ENCODE measurements around the gene ALX3. TPM values are rescaled to one million over a fixed set of nuclear protein-coding genes. Genes with fewer than 3 reads are reported as not detected.
"Not testable (repeated sequence)": the region's sequence is repeated elsewhere in the genome, so short reads cannot be mapped to it uniquely, and the experiment has no call there.

The ALX3 gene
- total RNA-seq, 1 donor from 2014 or later, result not detected

DNA sequence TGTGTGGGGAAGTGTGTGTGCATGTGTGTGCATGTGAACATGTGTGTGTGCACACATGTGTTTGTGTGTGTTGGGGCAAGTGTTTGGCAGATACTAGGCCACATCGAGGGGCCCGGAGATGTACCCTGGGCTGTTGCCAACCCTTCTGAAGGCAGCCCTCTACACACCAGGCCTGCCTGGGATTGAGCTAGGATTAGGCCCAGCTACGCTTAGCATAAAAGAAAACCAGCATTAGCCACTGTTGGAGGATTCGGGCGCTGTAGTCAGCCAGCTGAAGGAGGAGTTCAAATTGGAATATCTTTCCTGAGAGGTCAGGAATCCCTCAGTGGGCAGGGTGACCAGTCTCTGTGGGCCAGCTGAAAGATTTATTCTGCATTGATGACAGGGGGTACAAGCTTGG, 10.6 kb upstream of the ALX3 start:
- H3K9ac ChIP-seq (ENCODE audit: low read length), result no peak overlapping the region
- H3K4me1 ChIP-seq (ENCODE audit: insufficient read depth, low read length), result peaks cover 10% of the 10 kb centered on the region
- H3K36me3 Mint-ChIP-seq (ENCODE audit: low read depth, unreplicated experiment), result peaks cover 2% of the 10 kb centered on the region
- FAIRE-seq (no peak), DNase-seq (ENCODE audit: low read depth) (no peak)
- no peak overlapping the region for H3K4me2 ChIP-seq (ENCODE audit: low read length)
- peaks cover 6% of the 10 kb centered on the region for H3K9me3 Mint-ChIP-seq (ENCODE audit: unreplicated experiment)
- no peaks in the 10 kb centered on the region for H3K36me3 ChIP-seq (ENCODE audit: insufficient read depth, low read length)
- no peak overlapping the region for H3K27ac Mint-ChIP-seq (ENCODE audit: unreplicated experiment)
- H2AFZ ChIP-seq (ENCODE audit: low read depth, low read length), result no peak overlapping the region
- no peak overlapping the region for H3K4me3 Mint-ChIP-seq (ENCODE audit: unreplicated experiment)
- H3K27ac ChIP-seq (ENCODE audit: low read depth, low read length), result no peak overlapping the region
- TF ChIP-seq, protein P1, sequence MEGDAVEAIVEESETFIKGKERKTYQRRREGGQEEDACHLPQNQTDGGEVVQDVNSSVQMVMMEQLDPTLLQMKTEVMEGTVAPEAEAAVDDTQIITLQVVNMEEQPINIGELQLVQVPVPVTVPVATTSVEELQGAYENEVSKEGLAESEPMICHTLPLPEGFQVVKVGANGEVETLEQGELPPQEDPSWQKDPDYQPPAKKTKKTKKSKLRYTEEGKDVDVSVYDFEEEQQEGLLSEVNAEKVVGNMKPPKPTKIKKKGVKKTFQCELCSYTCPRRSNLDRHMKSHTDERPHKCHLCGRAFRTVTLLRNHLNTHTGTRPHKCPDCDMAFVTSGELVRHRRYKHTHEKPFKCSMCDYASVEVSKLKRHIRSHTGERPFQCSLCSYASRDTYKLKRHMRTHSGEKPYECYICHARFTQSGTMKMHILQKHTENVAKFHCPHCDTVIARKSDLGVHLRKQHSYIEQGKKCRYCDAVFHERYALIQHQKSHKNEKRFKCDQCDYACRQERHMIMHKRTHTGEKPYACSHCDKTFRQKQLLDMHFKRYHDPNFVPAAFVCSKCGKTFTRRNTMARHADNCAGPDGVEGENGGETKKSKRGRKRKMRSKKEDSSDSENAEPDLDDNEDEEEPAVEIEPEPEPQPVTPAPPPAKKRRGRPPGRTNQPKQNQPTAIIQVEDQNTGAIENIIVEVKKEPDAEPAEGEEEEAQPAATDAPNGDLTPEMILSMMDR (IDR thresholded peaks at IDR 0.05; ENCODE audit: insufficient read depth, low read depth, low read length), result no peak
- TF ChIP-seq EZH2 (IDR thresholded peaks at IDR 0.05; ENCODE audit: insufficient read depth, low read length), result no peak
- peaks cover 64% of the 10 kb centered on the region for H3K27me3 ChIP-seq (ENCODE audit: insufficient read depth, low read length)
- no peaks in the 10 kb centered on the region for H3K9me3 ChIP-seq (ENCODE audit: insufficient read depth, low read depth, low read length)
- H3K79me2 ChIP-seq (ENCODE audit: insufficient read depth, low read length), result no peaks in the 10 kb centered on the region
- H3K4me1 Mint-ChIP-seq (ENCODE audit: low read depth, unreplicated experiment), result peaks cover 4% of the 10 kb centered on the region
- no peaks in the 10 kb centered on the region for H4K20me1 ChIP-seq (ENCODE audit: insufficient read depth, low read length)
- H3K27me3 Mint-ChIP-seq (ENCODE audit: low read depth, unreplicated experiment), result peaks cover 95% of the 10 kb centered on the region
- H3K4me3 ChIP-seq (ENCODE audit: insufficient read depth, low read depth, low read length), result no peak overlapping the region

DNA sequence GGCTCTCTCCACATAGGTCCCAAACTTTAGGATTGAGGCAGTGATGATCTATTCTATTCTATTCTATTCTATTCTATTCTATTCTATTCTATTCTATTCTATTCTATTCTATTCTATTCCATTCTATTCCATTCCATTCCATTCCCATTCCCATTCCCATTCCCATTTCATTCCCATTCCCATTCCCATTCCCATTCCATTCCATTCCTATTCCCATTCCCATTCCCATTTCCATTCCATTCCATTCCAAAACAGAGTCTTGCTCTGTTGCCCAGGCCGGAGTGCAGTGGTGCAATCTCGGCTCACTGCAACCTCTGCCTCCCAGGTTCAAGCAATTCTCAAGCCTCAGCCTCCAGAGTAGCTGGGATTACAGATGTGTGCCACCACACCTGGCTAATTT, 9.5 kb upstream of the ALX3 start:
- not testable (repeated sequence) for H3K36me3 Mint-ChIP-seq (ENCODE audit: low read depth, unreplicated experiment)

DNA sequence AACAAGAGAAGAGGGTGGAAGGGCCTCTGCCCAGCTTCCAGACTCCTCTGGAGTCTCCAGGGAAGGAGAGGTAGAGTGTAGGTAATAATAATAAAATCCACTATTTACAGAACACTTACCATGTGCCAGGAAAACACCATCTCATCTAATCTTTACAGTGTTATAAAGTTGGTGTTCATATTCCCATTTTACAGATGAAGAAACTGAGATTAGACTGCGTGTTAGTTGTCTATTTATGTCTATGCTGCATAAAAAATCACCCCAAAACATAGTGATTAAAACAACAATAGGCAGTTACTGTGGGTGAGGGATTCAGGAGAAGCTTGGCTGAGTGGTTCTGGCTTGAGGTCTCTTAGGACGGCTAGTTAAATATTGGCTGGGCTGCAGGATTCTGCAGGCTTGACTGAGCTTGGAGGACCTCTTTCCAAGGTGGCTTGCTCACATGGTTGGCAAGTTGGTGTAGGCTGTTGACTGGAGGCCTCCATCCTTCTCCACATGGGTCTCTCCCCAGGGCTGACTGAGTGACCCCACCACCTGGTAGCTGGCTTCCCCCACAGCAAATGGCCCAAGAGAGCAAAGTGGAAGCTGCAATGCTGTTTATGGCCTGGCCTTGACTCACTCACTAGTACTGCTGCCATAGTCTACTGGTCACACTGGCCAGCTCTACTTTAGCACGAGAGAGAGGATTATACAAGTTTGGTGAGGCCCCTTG, 6.5 kb upstream of the ALX3 start:
- FAIRE-seq (no peak), DNase-seq (ENCODE audit: low read depth) (no peak)
- Mint-ChIP-seq H3K36me3 (ENCODE audit: low read depth, unreplicated experiment) (peaks cover 2% of the 10 kb centered on the region), H3K27ac (ENCODE audit: unreplicated experiment) (no peak overlapping the region), H3K4me1 (ENCODE audit: low read depth, unreplicated experiment) (no peaks in the 10 kb centered on the region), H3K27me3 (ENCODE audit: low read depth, unreplicated experiment) (peaks cover 96% of the 10 kb centered on the region), H3K9me3 (ENCODE audit: unreplicated experiment) (peaks cover 5% of the 10 kb centered on the region), H3K4me3 (ENCODE audit: unreplicated experiment) (no peak overlapping the region)
- no peak for TF ChIP-seq EZH2 (IDR thresholded peaks at IDR 0.05; ENCODE audit: insufficient read depth, low read length)
- TF ChIP-seq, protein P1 (IDR thresholded peaks at IDR 0.05; ENCODE audit: insufficient read depth, low read depth, low read length), result no peak
- Histone ChIP-seq H3K4me3 (ENCODE audit: insufficient read depth, low read depth, low read length) (no peak overlapping the region), H3K4me2 (ENCODE audit: low read length) (no peak overlapping the region), H3K36me3 (ENCODE audit: insufficient read depth, low read length) (no peaks in the 10 kb centered on the region), H2AFZ (ENCODE audit: low read depth, low read length) (no peak overlapping the region), H3K9ac (ENCODE audit: low read length) (no peak overlapping the region), H3K79me2 (ENCODE audit: insufficient read depth, low read length) (no peaks in the 10 kb centered on the region), H3K4me1 (ENCODE audit: insufficient read depth, low read length) (no peaks in the 10 kb centered on the region), H3K27me3 (ENCODE audit: insufficient read depth, low read length) (peaks cover 56% of the 10 kb centered on the region), H4K20me1 (ENCODE audit: insufficient read depth, low read length) (no peaks in the 10 kb centered on the region), H3K9me3 (ENCODE audit: insufficient read depth, low read depth, low read length) (no peaks in the 10 kb centered on the region), H3K27ac (ENCODE audit: low read depth, low read length) (no peak overlapping the region)

More for the DNA sequence above, 9.5 kb upstream of the ALX3 start:
- not testable (repeated sequence) for H3K9me3 Mint-ChIP-seq (ENCODE audit: unreplicated experiment); DNase-seq (ENCODE audit: low read depth); H3K9ac ChIP-seq (ENCODE audit: low read length); H3K27ac Mint-ChIP-seq (ENCODE audit: unreplicated experiment); FAIRE-seq; H3K4me2 ChIP-seq (ENCODE audit: low read length); H2AFZ ChIP-seq (ENCODE audit: low read depth, low read length); H3K4me1 Mint-ChIP-seq (ENCODE audit: low read depth, unreplicated experiment); H3K4me3 Mint-ChIP-seq (ENCODE audit: unreplicated experiment); H3K36me3 ChIP-seq (ENCODE audit: insufficient read depth, low read length); H4K20me1 ChIP-seq (ENCODE audit: insufficient read depth, low read length); H3K4me3 ChIP-seq (ENCODE audit: insufficient read depth, low read depth, low read length); H3K27ac ChIP-seq (ENCODE audit: low read depth, low read length); H3K9me3 ChIP-seq (ENCODE audit: insufficient read depth, low read depth, low read length); H3K79me2 ChIP-seq (ENCODE audit: insufficient read depth, low read length)
- Histone ChIP-seq H3K4me1 (ENCODE audit: insufficient read depth, low read length) (peaks cover 10% of the 10 kb centered on the region), H3K27me3 (ENCODE audit: insufficient read depth, low read length) (peaks cover 59% of the 10 kb centered on the region)
- peaks cover 94% of the 10 kb centered on the region for H3K27me3 Mint-ChIP-seq (ENCODE audit: low read depth, unreplicated experiment)

Measured in astrocyte (in vitro differentiated cells and primary cell).